HG03139 (cell line): ENCODE measurements around the gene EHBP1.
"Not testable (repeated sequence)": the region's sequence is repeated elsewhere in the genome, so short reads cannot be mapped to it uniquely, and the experiment has no call there.

ENCODE experiments used
- ATAC-seq: cut with Tn5 transposase; IDR thresholded peaks from one replicate; pipeline ENCODE4 v1.9.1; 2021; ENCODE audit not compliant: unreplicated experiment

Gene EHBP1

DNA sequence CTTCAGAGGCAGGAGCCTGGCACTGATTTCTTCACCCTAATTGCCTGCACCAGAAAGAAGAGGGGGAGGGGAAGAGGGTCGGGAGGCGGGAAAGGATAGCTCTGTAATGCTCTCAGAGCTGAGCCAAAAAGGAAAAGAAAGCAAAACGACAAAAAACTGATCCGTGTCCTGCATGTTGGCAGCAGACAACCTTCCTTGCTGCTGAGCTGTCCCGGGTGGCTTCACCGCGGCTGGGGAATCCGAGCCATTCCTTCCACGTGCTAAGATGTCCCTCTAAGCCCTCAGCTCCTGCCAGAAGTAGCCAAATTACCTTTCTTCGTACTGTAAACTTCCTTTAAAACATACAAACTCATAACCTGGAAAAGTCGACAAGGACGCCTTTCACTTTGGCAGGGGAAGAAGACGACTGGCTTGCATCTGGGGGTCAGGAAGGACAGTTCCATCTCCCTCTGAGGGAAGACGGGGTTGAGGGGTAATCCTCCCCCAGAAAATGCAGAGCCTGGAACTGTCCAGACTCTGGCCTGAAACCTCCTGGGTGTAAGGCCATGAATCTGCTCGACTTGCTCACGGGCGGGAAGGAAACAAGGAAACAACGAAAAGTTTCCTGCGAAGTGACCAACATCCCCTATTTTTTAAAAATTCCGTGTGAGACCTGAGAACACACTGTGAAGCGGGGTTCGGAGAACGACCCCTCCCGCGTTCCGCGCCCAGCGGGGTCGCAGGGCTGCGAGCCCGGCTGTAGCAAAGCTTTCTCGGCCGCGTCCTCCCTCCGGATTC, 352.8 kb downstream of the EHBP1 start:
- ATAC-seq = no peak

DNA sequence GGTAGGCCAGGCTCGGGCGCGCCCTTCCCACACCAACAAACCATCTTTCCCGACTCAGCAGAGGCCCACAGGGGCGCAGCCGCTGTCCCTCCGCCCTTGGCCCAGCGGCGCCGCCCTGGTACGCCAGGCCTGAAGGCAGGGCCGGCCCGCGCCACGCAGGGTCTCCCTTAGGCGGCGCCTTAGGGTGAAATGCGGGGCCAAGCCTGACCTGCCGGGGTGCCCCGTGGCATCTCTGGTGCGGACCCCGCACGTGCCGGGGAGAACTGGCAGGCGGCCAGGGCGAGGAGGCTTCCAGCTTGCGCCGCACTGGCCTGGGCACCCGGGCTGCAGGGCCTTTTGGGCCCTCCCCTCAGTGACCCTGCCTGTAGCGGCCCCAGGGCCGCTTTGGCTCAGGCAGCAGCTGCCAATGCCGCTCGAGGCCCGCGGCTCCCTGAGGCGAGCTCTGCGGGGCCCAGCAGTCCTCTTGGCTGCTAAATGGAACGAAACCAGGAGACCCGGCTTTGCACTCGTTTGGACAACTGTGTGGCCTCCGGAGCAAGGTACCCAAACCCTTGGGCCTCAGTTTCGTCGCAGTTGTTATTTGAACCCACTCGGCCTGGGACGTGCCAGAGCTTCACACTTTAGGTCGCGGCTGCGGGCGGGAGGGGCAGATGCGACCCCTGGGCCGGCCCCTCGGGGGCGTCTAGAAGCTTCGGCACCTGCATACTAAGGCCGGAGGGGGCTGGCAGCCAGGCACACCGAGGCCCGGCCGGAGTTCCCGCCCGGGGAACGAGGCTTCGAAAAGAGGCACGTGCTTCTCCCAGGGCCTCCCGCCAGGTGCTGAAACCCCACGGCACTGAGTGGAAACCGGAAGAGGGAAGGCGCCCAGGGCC, 353.6 kb downstream of the EHBP1 start:
- no peak for ATAC-seq

GRCh38 chr2:63059793-63060471, 354.4 kb downstream of the EHBP1 start:
- ATAC-seq = no peak

DNA sequence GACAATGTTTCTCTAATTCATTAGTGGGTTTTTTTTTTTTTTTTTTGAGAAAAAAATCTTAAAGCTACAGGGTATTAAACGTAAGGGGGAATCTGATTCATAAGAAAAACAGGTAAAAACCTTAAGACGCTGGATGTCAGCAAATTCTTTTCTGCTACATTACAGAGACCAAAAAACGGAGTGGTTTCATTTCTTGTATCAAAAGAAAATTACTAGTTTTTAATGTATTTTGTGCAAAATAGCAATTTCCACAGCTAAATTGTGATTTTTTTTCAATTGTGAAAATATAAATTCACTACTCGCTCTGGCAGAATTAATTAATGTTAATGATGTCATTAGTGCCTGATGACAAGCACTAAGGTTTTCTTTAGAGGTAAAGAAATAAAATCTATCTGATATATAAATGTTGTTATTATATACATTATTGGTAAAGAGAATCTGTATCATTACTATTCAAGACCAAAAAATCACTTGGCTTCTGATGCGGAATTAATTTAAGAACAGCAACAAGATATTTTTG, 355.0 kb downstream of the EHBP1 start:
- no peak for ATAC-seq

- ATAC-seq = no peak
Observed at GRCh38 chr2:63064197-63064596, 358.7 kb downstream of the EHBP1 start.

- ATAC-seq = no peak
Observed at GRCh38 chr2:63064661-63065060, 359.1 kb downstream of the EHBP1 start.

DNA sequence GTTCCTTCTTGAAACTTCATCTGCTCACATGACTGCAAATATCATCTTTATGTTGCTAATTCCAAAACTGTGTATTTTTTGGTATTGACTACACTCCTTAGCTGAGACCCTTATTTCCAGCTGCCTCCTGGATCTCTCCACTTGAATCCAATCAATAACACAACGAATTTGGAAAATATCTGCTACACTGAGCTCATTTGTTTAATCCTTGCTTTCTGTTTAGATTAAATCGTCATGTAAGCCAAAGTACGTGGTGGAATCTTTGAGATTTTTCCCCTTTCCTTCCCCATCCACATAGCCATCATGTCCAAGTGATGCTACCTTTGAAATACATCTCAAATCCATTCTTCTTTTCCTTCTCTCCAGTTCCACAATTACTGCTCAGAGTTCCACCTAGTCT, 360.8 kb downstream of the EHBP1 start:
- ATAC-seq = no peak

DNA sequence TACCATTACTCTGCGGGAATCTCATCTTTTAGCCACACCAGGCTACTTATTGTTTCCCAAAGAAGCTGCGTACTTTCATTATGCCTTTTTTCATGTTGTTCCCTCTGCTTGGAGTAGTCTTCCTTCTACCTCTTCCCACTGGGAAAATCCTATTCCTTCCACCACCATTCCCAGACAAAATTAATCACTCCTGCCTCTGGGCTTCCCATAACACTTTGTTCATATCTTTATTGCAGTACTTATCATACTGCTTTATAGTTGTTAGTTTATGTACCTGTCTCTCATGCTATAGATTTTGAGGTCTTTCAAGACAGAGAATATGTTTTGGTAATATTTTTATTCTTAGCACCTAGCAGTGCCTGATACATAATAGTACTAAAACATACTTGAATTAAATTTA, 361.3 kb downstream of the EHBP1 start:
- ATAC-seq = no peak

DNA sequence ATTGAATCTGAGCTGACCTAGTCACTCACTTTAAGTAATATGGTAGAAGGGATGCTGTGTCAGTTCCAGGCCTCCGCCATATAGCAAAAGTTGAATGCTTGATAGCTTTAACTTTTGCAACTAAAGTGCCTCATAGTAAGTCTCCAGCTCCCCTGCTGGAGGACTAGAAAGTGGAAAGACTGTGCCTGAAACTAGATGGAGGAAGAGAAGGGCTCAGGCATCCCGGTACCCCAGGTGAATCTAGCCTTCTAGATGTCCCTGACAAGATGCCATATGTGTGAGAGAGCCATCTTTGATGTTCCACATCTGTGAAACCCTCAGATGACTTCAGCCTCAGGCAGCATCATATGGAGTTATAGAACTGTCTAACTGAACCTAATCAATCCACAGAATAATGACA, 366.2 kb downstream of the EHBP1 start:
- ATAC-seq = no peak

DNA sequence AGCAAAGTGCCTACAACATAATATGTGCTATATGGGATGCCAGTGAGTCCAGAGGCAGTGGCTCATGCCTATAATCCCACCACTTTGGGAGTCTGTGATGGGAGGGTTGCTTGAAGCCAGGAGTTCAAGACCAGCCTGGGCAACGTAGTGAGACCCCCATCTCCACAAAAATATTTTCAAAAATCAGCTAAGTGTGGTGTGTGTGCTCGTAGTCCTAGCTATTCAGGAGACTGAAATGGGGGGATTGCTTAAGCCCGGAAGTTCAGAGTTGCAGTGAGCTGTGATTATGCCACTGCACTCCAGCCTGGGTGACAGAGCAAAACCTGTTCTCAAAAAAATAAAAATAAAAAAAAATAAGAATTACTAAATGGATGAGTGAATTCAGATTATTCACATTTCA, 368.5 kb downstream of the EHBP1 start:
- ATAC-seq = no peak

DNA sequence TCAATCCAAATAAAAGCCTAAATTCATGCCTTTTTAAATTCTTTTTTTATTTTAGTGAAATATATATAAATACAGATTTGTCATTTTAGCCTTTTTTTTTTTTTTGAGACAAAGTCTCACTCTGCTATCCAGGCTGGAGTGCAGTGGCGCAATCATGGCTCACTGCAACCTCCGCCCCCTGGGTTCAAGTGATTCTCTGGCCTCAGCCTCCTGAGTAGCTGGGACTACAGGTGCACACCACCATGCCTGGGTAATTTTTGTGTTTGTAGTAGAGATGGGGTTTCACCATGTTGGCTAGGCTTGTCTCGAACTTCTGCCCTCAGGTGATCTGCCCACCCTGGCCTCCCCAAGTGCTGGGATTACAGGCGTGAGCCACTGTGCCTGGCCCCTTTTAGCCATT, 368.9 kb downstream of the EHBP1 start:
- not testable (repeated sequence) for ATAC-seq

GRCh38 chr2:63078852-63079606, 373.5 kb downstream of the EHBP1 start:
- no peak for ATAC-seq

DNA sequence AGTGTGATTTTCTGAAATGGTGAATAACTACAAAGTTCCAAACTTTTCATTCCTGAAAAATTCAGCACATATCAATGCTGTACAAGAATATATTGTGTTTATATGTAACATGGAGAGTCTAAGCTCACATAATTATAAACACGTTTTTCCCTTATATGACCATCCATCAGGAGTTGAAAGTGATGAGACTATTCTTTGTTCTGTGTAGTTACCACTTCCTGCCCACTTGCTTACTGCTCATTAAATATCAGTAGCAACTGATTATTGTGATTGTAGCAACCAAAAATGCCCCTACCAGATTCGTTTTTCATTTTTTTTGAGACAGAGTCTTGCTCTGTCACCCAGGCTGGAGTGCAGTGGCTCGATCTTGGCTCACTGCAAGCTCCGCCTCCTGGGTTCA, 375.9 kb downstream of the EHBP1 start:
- ATAC-seq = no peak

- no peak for ATAC-seq
Observed at GRCh38 chr2:63086687-63087086, 381.2 kb downstream of the EHBP1 start.

- no peak for ATAC-seq
Observed at GRCh38 chr2:63092401-63092800, 386.9 kb downstream of the EHBP1 start.

- ATAC-seq = no peak
Observed at GRCh38 chr2:63092857-63093256, 387.3 kb downstream of the EHBP1 start.

- ATAC-seq = no peak
Observed at GRCh38 chr2:63093502-63093901, 388.0 kb downstream of the EHBP1 start.
